Activated T-cell treated with anti-CD3 and anti-CD28 coated beads for 1 hour (primary cell): Measurements from ENCODE around the gene LCN15.
"Not testable (repeated sequence)": the region's sequence is repeated elsewhere in the genome, so short reads cannot be mapped to it uniquely, and the experiment has no call there.

Experiments used
- DNase-seq: peaks from one replicate; pipeline ENCODE4 v3.0.0-alpha.2; 2020; ENCODE audit warnings: low read depth

Gene LCN15

DNA sequence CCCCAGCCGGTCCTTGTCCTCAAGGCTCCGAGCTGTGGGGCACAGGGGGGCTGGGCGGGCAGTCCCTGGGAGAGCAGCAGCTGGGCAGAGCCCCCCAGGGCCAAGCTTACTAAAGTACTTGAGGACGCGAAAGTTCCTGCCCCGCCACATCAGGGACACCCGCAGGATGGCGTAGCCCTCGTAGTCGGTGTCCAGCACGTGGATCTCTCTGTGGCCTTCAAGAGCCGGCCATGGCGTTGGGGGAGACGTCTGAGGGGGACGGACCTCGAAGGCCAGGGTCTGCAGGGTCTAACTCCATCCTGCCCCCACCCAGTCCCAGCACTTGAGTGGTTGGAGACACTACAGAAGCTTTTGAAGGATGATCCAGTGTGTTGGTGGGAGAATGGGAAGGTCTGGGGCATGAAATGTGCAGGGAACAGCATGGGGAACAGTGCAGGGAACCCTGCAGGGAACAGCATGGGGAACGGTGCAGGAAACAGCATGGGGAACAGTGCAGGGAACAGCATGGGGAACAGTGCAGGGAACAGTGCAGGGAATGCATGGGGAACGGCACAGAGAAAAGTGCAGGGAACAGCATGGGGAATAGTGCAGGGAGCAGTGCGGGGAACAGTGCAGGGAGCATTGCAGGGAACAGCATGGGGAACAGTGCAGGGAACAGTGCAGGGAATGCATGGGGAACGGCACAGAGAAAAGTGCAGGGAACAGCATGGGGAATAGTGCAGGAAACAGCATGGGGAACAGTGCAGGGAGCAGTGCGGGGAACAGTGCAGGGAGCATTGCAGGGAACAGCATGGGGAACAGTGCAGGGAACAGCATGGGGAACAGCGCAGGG, 8.8 kb downstream of the LCN15 start:
- not testable (repeated sequence) for DNase-seq

DNA sequence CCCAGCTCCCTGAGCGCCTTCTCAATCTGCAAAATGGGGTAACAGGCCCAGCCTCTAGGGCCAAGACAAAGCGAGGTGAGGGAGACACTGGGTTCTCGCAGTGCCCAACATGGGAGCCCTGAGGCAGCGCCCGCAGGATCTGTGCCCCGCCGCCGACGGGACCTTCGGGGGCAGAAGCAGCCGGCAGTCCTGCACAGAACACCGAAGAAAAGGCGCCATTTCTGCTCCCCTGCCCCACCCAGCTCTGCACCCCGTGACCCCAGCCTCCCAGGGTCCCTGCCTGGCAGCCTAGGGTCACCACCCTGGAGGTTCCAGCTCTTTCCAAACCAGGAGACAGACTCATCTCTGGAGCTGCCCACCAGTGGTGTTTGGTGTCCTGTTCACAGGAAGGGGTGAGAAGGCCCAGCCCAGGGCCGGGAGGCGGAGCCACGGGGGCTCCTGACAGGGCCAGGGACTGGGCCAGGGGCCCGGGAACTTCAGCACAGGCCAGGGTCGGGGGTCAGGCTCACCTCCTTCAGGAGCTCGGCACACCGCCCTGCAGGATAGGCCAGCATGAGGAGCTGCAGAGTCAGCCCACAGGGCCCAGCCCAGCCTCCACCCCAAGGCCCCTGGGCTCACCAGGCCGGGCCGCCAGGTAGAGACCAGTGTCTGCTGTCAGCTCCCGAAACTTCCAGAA, 9.6 kb downstream of the LCN15 start:
- no peak for DNase-seq

DNA sequence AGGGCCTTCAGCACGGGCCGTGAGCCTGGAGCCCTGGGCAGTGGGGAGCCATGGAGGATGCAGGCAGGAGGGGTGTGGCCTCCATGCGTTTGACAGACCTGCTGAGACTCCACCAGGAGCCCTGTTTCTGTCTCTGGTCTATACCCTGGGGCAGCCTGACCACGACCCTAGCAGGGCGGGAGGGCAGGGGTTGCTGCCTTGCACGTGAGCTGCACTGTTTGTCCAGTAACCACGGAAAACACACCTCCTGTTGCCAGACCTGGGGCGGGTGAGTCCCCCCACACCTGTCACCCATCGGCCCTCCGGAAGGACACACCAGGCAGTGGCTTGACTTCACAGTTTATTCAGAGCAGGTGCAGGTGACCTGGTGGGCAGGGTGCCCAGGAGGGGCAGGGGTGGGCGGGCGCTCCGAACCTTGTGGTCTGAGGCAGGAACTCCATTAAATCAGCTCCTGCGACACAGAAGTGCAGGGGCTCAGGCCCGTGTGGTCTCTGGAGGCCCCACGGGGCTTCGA, 10.2 kb downstream of the LCN15 start:
- no peak for DNase-seq

DNA sequence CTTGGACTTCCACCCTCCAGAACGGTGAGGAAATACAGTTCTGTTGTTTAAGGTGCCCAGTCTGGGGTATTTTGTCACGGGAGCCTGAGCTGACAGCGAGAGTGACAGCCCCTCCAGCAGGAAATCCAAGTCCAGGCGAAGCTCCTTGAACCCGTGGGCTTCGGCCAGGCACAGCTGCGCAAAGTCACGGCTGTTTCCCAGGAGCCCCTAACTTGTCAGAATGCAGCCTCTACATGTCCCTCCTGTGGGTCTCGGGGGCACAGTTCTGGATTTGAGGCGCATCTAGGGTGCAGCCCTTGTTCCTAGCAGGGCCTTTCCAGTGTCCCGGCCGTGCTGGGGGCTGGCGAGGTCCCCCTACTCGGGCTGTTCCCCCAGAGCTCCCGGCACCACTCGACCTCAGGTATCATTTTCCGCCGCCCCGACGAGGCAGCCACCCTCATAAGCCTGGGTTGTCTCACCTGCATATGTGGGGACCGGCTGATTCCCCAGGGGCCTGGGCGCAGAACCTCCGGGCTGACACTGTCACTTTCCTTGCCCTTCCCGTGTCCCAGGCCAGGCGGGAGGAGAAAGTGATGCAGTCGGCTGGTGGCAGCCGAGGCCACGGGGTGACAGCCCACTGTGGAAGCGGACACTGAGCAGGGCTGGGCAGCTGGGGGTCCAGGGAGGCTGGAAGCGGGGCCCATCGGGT, 10.8 kb downstream of the LCN15 start:
- no peak for DNase-seq

DNA sequence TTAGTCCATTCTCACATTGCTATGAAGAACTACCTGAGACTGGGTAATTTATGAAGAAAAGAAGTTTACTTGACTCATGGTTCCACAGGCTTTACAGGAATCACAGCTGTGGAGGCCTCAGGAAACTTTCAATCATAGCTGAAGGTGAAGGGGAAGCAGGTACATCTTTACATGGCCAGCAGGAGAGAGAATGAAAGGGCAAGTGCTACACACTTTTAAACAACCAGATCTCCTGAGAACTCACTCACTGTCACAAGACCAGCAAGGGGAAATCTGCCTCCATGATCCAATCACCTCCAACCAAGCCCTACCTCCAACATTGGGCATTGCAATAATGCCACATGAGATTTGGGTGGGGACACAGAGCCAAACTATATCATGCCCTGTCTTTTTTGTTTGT, 12.5 kb downstream of the LCN15 start:
- no peak for DNase-seq

DNA sequence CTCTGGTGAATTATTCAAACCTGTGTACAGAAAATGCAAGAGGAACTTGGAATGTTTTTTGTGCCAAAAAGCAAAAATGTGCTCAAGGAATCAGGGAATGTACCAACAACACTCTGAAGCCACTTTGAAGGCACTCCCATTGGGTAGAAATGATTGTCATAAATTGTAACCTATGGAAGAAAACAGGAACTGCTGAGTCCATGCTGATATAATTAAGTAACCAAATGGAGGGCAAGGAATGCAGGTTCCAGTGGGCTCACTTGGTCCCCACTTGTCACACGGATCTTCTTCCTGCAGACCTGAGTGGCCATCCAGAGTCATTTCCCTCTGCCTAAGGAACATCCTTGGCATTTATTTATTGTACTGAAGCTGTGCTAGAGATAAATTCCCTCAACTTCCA, 13.1 kb downstream of the LCN15 start:
- DNase-seq, result no peak

DNA sequence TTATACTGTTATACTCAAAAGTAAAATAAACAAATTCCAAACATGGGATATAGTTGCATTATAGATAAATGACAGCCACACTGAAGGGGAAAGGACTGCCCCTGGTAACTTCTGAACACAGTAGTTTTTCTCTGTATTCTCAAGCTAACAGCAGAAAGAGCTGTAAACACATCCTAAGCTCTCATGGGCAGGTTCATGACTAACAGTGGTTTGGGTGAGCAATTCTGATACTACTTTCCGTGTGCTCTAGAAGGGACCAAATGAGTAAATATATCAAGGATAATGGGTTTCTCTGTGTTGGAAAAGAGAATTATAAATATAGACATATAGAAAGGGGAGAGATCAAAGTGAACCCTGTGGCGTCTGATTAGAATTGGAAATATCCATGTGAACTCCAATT, 13.8 kb downstream of the LCN15 start:
- no peak for DNase-seq

DNA sequence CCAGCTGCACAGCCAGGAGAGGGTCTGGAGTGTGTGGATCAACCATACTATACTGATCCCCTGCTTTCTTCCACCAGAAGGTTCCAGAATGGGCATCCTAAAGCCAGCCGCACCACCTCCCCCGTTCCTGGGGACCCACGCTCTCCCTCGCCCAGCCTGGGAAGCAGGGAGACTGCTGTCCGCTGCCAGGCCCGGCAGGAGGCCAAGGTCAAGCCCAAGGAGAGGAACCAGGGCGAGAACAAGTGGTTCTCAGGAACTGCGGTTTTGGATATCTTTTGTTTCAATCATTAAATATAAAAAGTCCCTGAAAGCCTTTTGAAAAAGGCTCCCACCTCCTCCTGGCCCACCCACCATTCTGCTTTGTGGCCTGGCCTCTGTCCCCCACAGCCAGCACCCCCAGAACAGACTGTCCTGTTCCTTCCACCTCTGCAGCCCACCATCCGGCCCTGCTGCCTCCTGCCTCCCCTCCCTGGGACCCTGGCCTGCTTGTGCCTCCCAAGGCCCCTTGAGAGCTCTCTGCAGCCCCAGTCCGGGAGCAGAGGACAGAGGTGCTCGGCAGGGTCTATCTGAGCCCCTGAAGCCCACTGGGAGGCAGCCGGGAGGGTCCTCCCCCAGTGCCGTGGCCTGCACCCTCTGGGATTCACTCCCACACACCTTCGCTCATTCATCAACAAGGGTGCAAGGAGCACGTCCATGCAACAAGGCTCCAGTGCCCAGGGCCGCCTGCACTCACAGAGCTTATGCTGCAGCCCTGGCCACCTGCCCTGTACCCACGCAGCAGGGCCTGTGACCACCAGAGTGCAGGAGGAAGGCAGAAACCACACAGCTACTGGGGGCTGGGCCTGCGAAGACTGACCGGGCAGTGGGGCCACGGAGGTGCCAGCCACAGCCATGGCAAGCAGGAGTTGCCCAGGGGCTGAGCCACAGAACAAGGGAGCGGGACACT, 15.4 kb downstream of the LCN15 start:
- DNase-seq, result no peak

DNA sequence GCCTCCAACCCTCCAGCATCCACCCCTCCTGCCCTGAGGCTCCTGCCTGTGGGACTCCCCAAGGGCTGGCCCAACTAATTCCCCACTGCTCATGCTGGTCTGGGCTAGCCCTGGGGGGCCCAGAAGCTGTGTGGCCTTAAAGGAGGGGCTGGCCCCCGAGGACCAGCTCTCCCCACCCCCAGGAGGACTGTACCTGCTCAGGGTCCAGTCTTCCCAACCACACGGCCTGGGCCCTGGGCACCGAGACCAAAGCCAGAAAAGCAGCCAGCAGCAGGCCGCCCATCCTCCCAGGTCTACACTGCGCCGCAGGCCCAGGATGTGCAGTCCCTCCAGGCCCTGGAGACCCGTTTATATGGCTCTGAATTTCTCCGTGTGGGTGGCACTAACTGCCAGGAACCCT, 16.1 kb downstream of the LCN15 start, which contains the start of gene LCN6:
LCN6 (minus strand) TSS at position 325 of the 400 bp plus-strand sequence; CDS start at position 283, 42 bp downstream.
- no peak for DNase-seq

DNA sequence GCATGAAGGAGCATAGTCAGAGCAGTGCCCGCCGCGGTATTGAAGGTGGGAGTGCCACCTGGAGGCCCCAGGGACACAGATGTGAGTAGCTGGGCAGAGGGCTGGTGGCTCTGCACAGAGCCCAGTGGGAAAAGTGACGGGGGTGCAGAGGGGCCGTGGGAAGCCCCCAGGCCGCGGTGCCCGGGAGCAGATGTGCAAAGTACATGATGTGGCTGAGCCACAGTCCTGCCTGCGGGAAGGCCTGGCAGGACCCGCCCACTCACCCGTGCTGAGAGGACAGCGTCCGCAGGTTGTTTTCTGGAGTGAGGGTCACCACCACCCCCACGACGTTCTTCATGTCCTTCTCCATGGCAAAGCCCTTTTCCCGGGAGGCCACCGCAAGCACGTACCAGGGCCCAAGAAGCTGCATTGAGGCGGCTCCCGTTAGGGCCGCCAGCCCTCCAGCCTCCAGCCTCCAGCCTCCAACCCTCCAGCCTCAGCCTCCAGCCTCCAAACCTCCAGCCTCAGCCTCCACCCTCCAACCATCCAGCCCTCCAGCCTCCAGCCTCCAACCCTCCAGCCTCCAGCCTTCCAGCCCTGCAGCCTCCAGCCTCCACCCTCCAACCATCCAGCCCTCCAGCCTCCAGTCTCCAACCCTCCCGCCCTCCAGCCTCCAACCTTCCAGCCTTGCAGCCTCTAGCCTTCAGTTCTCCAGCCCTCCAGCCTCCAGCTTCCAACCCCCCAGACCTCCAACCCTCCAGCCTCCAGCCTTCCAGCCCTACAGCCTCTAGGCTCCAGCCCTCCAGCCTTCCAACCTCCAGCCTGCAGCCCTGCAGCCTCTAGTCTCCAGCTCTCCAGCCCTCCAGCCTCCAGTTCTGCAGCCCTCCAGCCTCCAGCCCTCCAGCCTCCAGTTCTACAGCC, 16.9 kb downstream of the LCN15 start:
- DNase-seq, result no peak

DNA sequence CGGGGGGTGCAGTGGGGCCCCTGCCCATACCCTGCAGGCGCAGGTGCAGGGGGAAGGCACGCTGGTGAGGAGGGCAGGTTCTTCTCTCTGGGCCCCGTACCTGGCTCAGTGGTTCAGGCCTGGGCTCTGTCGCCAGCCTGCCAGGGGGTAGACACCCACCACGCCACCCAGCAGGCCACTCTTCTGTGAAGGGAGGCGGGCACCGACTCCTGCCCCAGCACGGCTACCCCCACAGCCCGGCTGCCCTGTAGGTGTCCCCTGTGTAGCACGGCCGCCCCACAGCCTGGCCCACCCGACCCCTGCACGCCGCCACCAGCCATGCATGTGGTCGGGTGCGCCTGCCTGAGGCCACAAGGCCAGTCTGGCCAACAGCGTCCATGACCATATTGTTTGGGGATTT, 17.7 kb downstream of the LCN15 start:
- no peak for DNase-seq

DNA sequence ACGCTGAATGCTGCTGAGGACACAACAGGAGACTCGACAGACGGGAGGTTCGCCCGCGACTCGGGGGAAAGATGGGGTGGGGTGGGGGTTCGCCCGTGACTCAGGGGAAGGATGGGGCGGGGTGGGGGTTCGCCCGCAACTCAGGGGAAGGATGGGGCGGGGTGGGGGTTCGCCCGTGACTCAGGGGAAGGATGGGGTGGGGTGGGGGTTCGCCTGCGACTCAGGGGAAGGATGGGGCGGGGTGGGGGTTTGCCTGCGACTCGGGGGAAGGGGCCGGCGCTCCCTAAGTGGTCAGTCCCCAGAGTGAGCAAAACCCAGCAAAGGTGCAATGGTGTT, 18.2 kb downstream of the LCN15 start:
- DNase-seq, result no peak

DNA sequence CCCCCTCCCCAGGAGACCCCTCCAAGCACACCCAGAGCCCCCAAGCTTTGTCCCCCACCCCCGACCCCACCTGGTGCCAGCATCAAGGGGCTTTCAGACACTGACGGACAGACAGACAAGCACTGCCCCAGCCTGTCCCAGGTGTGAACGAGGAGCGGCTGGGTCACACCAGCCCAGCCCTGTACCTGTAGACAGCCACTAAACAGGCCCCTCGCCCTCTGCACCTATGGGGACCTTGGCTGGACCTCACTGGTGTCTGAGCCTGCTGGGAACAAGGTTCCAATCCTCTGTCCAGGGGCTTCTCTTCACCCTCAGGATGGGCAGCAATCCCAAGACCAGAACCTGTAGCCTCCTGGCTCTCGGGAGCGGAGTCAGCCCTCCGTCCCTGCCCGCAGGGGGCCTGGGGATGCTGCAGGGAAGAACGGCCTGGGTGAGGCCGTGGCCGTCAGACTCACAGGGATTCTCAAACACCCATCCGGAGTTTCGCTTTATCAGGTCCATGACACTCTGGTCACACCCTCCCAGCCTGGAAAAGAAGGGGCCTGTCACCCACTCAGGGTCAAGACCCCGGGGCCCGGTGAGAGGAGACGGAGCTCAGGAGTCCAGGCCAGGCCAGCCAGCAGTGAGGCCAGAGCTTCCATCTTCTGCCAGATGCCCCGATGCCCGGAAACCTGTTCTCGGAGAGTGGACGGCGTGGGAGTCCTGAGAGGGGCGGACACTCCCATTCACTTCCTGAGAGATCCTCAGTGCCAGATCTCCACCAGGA, 18.7 kb downstream of the LCN15 start:
- DNase-seq, result no peak

DNA sequence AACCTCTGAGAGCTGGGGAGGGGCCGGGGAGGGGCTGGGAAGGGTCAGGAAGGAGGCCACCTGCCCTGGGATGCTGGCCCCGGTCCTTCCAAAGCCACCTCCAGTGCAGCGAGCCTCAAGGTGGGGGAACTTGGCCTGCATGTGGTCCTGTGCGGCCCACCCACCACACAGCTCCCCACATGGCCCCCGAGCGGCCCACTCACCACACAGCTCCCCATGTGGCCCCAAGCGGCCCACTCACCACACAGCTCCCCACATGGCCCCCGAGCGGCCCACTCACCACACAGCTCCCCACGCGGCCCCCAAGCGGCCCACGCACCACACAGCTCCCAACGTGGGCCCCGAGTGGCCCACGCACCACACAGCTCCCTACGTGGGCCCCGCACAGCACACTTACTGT, 19.5 kb downstream of the LCN15 start:
- no peak for DNase-seq

DNA sequence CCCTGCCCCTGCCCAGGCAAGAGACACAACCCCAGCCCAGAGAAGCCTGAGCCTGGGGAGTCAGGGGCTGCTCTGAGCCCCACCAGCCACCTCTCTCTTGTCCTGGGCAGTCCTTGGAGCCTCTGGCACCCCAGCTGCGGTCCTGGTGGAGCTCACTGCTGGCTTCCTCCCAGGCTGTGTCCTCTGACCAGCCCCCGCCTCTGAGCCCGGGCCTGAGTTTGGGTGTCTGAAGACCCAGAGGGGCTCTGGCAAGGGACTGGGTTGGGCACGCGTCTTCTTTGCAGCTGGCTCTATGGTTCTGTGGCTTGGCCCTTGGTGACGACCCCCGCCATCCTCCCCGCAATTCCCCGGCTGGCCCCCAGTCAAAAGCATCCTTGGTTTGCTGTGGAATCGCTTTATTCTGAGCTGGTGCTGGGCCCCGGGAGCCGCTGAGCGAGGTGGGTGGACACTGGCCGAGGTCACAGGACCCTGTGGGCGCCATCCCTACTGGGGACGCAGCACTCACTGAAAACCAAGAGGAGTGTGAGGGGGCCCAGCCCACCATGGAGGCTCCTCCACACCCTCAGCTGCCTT, 20.6 kb downstream of the LCN15 start:
- no peak for DNase-seq

DNA sequence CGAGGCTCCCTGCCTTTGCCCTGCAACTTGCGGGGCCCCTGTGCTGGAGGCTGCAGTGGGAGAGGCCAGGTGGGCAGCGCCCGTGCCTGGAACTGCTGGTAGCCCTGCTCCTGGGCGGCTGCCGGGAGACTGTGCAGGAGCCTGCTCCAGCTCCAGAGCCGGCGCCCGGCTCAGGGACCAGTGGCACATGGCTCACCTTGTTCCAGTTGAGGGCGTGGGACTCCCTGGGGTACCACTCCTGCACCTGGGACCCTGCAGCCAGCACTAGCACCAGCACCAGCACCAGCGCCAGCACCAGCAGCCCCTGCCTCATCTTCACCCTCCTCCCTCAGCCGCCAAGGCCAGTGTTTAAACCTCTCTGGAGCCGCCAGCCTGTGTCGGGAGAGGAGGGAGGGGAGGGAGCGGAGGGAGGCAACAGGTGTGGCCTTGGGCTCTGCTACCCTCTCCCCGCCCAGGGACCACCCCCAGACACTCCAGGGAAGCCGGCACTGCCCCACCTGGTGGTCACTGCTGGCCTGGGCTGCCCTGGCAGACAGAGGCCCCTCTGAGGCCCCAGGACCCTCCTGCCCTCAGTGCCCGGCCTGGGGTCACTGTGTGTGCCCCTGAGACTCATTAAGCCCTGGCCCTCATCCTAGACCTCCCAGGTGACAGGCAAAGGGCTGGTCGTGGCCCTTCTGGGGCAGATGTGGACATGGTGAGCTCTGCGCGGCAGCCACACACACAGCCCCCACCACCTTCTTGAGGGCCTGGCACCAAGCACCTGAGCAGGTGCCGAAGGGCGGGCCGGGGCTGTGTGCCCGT, 21.5 kb downstream of the LCN15 start, which contains the start of gene LCN10:
LCN10 (minus strand) TSS at position 350 of the 801 bp plus-strand sequence; CDS start at position 313, 37 bp downstream.
- no peak for DNase-seq

DNA sequence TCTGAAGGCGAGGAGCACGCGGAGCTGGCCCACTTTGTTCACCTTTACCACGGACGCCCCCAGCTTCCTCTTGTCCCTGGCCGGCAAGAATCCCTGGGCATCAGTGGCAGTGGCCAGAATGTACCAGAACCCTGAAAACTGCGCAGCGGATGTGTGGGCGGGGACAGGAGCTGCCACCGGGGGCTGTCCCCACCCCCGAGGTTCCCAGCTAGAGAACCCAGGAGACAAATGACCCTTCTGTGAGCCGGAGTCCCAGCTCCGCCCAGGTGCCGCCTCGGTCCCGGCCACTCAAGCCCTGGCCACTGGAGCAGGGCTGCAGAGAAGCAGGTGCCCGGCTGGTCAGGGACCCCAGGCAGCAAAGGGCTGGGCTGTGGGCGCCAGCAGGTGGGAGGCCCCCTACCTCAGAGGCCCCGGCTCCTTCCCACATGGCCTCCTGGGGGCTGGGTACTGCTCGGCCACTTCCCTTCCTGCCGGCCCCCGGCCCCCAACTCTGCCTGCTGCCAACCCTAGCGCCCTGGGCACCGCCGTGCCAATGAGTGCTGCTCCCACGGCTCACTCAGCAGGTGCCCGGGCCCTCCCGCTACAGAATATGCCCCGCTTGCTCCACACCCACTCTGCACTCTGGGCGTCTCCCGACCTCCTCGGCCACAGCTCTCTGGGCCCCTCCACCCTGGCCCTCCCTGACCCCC, 22.3 kb downstream of the LCN15 start:
- no peak for DNase-seq
